Middle frontal gyrus (tissue), 1 donor: ENCODE measurements around the gene CHPT1.
"Not testable (repeated sequence)": the region's sequence is repeated elsewhere in the genome, so short reads cannot be mapped to it uniquely, and the experiment has no call there.

Source experiments
- DNase-seq: peaks from one replicate; pipeline ENCODE4 v3.0.0-alpha.2; 2015; ENCODE audit warnings: low spot score; ENCODE audit errors: extremely low spot score

Gene CHPT1

DNA sequence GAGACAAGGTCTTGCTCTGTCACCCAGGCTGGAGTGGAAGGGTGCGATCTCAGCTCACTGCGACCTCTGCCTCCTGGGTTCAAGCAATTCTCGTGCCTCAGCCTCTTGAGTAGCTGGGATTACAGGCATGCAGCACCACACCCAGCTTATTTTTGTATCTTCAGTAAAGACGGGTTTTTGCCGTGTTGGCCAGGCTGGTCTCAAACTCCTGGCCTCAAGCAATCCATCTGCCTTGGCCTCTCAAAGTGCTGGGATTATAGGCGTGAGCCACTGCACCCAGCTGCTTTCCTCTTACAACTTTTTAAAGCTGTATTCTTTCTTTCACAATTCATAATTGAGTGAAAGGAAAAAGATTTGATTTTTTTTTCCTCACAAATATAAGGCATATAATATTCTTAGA lies 15.8 kb upstream of the CHPT1 start:
- DNase-seq: not testable (repeated sequence)

DNA sequence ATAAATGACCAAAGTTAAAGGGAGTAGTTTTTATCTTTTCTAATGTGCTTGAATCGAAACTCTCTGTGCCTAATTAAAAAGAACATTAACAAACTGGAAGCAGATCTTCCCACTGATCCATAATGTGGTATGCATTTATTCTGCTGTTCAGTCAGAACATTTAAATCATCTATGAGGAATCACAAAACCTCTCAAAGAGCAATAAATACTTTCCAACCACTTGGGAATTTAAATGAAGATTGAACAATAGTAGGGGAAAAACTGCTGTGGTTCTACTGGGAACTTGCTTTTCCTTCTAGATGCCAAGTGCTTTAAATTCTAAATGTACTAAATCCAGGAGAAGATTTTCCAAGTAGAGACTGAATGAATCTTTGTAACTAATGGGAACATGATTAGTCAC lies 12.3 kb upstream of the CHPT1 start:
- DNase-seq: no peak

DNA sequence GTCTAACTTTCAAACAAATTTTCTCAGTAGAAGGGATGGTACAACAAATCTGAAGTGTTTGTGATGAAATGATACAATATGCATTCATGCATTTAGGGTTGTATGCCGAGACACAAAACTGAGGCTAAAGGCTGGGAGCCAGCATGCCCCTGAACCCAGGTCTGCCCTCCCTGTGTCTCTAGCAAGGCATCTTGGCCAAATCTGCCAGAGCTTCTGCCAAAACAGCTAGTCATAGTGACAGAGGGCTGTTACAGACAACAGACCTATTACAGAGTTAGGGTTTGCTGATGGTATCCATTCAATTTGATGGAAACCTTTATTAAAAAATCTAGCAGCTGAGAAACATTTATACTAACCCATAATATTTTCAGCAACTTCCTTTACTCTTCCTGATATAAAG lies 11.3 kb upstream of the CHPT1 start:
- no peak for DNase-seq

DNA sequence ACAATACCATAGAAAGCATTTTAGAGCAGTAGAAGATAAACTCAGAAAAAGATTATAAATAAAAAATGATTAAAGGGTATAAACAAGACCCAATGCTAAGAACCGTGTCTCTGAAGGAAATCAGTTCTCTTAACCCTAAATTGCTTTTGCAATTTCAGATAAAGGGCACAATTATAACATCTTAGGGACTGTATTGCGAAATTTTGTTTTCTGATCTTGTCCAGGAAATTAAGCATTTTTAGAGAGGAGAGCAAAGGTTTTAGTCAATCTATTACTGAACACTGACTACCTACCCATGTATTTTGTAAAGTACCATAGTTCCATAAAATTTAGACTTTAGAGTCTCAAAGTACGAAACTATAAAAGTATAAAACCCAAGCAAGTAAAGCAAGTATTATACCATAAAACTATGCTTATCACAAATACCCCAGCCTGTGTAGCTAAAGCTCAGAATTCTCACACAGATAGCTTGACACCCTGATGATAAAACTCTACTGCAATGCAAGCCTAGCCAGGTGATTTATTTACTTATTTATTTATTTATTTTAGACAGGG lies 6.8 kb upstream of the CHPT1 start:
- DNase-seq: no peak

DNA sequence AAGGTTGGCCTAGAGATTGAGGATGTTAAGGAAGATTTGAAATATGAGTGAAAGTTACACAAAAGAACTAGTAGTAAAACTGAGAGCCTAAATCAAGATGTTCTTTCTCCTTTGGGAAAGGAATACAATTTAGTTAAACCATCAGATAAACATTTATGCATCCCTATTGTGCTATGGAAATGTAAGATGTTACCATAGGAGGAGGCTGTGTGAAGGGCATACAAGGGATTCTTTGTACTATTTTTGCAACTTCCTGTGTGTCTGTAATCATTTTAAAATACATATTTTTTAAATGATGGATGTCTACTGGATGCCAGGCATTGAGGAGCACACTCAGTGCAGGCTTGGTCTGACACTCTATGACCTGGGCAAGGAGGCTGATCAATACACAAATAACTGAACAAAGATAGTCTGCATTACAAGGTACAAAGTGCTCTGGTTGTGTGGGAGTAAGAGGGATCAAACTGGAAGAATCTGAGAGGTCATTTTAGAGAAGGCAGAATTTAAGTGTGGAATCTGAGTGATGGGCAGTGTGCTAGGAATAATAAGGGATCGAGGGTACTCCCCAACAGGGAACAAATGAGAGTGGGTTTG lies 5.8 kb upstream of the CHPT1 start:
- no peak for DNase-seq

DNA sequence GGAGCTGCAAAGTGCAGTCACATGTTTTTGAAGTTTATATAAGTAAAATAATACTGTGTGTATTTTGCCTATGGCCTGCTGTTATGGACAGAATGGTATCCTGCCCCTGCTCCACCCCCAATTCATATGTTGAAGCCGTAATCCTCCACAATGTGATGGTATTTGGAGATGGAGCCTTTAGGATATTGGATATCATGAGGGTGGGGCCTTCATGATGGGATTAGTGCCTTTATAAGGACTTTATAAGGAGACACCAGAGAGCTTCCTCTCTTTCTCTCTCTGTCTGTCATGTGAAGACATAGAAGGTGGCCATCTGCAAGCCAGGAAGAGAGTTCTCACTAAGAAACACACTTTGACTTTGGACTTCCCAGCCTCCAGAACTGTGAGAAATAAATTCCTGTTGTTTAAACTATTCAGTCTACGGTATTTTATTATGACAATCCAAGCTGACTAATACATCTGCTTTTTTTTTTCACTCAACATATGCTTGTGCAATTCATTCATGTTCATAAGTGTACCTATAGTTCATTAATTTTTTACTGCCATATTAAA lies 3.1 kb upstream of the CHPT1 start:
- no peak for DNase-seq

DNA sequence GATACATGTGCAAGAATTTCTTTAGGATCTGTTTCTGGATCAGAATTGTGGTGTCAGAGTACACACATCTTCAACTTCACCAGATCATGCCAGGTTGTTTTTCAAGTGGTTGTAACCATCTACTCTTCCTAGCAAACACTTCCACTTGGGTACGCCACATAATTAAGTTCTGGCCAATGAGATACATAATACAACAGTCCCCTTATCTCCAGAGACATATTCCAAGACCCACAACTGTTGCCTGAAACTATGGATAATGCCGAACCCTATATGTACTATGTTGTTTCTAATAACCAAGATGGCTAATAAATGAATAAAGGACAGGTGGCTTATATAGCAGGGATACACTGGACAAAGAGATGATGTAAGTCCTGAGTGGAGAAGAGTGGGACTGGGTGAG lies 2.5 kb upstream of the CHPT1 start:
- no peak for DNase-seq

DNA sequence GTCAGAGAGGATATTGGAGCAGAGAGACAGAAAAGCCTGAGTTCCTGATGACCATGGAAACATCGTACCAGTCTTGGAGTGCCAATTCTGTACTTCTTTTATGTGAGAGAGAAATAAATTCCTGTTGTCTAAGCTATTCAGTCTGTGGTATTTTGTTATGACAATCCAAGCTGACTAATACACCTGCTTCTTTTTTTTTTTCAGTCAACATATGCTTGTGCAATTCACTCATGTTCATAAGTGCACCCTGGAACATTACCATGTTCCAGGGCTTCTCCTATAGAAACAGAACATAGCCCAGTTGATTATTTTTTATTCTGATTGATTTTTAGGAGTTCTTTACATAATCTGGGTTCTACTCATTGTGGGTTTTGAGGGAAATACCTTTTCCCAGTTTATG lies 1.7 kb upstream of the CHPT1 start:
- no peak for DNase-seq

DNA sequence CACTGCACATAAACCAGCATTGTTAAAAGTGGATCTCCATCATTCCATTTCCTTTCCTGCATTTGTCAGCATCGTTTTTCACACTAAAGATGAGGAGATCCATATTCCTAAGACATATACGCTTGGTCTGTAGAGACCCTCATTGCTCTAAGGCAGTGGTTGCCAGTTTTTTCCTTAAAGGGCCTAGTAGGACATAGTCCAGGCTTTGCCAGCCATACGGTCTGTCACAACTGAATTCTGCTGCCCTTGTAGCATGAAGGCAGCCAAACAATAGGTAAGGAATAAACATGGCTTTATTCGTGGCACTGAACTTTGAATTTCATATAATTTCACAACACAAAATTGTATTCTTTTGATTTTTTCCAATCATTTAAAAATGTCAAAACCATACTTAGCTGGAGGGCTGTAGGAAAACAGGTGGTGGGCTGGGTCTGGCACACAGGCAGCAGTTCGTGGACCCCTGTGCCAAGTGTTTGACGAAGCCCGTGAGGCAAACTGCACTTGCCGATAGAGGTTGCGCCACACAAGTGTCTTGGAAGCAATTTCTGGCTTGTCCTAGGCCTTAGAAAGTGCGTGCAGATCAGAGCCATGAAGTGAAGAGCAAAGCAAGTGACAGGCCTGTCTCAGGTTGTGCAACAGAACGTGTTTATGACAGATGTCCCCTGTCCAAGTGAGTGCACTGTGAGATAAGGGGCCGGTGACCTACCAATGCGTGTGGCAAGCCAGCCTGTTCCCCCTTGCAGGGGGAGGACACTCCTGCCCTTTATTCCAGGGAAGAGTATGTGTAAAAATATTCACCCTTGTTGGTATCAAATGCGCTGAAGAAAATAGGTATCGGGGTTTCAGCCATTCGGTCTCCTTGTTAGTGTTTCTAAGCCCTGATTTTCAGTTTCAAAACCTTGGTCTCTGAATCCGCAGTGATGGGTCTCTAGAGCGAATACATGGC lies 916 bp upstream of the CHPT1 start:
- DNase-seq: no peak

DNA sequence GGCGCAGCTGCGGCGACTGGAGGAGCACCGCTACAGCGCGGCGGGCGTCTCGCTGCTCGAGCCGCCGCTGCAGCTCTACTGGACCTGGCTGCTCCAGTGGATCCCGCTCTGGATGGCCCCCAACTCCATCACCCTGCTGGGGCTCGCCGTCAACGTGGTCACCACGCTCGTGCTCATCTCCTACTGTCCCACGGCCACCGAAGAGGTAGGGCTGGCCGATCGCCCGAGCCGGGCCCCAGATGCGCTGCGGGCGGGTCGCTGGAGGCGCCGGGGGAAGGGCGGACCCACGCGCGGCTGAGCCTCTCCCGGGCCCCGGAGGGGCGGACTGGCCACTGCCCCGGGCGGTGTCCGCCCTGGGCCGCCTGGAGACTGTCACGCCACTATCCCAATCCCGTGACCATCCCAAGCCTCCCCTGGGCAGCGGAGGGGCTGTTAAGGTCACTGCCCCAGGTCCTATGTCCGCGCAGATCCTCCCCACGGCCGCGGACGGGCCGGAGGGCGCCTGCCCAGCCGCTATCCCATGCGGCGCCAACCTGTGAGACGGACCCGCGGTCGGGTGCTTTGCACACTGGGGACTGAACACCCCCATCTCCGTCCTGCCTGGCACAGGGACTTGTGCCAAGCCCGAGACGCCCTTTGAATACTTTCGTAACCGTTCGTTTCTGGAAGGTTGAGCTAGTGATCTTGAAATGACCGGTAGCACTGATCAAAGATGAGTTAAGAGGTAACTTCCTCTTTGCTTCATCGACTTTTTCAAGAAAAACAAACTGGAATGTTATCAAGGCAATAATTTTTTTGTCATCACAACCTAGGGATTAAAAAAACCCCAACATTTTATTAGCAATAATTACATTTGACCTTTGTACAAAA lies 725 bp downstream of the CHPT1 start:
- no peak for DNase-seq

DNA sequence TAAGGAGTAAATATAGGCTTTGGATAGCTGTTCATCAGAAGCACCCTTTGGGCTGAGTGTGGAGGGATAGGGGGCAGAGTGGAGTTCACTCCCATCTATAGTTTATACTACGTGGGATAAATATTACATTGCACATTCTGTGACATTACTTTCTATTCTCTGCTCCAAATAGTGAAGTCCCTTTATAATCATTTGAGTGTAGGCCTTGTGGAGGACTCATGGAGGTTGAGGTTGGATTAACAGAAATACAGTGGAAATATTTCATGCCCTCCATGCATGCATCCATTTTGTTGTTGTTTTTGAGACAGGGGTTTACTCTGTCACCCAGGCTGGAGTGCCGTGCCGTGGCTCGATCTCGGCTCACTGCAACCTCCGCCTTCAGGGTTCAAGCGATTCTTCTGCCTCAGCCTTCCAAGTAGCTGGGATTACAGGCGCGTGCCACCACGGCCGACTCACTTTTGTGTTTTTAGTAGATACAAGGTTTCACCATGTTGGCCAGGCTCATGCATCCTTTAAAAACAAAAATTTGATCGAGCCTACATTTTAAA lies 1.4 kb downstream of the CHPT1 start:
- DNase-seq: no peak

DNA sequence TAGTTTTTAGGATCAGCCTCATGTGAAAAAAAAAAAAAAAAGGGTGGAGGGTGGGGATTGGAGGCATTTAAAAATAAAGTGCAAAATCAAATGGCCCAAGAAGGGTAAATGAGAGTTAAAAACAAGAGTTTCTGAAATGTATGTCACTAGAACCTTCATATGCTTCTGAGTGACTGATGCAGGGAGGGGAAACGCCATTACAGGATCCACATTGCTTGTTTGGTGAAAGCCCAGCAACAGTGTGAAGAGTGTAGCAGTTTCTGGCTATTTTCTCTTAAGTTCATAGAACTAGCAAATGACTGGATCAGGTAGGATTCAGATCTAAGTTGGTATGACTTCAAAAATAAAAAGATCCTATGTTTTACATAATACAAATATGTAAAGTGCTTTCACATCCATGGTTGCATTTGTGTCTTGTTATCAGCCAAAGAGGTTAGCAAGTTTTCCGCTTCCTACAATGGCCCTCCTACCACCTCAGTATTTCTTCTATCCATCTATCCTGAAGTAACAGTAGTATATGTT lies 2.9 kb downstream of the CHPT1 start:
- no peak for DNase-seq

DNA sequence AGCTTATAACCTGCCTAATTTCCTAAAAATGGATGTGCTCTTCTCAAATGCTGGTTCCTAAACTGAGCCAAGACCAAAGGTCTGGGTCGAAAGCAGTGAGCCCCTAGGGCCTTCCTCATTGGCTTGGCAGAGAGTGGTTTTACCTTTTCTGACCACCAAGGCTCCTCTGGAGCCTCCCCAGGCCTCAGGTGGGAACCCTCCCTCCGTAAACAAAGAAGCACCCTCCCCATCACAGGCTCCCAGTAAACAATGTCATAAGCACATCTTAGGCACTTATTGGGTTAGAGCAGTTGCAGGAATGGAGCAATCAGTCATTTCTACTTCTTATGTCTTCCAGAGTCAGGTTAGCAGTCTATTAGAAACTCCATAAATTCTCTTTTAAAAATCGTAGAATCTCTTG lies 6.0 kb downstream of the CHPT1 start:
- DNase-seq: no peak

DNA sequence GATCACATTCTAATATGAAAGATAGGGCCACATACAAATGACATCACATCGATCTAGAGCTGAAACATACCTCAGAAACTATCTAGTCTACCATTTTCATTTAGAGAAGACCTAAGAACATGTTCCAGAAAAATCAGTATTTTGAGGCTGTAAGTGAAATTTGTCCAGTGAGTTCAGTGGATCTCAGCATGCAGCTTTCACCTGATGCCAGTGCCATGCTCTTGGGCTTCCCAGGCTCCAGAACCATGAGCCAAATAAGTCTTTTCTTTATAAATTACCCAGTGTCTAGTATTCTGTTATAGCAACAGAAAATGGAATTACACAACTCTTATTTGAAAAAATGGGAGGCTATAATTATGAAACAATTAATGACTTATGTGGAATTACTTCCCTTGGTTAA lies 9.0 kb downstream of the CHPT1 start:
- no peak for DNase-seq

DNA sequence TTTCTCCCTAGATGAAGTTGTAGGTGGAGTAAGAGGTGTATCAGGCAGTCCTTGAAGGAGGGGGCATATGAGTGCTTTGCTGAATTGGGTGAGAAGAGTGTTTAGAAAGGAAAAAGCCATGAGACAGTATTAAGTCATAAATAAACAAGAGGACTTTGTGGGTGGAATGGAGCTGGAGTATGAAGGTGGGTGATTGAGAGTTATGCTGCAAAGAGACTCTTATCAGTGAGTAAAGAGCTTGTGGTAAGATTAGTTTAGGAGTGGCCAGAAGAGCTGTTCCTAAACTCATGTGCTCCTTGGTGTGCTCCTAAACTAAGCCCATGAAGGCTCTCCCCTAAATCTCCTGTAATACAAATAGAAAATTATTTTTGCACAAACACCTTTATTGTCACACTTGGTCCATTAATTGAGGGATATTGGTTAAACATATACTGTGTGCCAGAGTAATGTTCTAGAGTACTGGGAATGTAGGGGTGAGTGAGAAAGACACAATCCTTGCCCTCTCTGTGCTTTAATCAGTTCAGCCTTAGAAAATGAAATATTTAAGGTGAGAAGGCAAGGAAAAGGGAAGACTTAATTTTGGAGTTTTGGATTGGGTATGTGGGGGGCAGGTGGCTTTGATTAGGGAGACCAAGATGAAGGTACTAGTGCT lies 9.8 kb downstream of the CHPT1 start:
- DNase-seq: no peak

DNA sequence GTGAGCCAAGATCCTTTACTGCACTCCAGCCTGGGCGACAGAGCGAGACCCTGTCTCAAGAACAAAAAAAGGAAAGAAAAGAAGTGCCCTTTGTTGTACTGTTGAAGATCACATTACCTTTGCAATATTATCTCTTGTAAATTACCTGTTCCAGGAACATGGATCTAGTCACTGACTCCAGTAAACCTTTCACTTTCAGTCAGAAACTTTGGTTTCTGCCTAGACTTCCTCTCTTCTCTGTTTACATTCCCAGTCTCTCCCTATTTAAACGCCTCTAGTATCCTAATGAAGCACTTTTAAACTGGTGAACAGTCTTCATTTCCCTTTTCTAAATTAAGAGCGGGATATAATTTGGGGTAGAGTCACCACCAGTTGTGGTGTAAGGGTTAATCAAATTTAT lies 12.8 kb downstream of the CHPT1 start:
- DNase-seq: no peak

DNA sequence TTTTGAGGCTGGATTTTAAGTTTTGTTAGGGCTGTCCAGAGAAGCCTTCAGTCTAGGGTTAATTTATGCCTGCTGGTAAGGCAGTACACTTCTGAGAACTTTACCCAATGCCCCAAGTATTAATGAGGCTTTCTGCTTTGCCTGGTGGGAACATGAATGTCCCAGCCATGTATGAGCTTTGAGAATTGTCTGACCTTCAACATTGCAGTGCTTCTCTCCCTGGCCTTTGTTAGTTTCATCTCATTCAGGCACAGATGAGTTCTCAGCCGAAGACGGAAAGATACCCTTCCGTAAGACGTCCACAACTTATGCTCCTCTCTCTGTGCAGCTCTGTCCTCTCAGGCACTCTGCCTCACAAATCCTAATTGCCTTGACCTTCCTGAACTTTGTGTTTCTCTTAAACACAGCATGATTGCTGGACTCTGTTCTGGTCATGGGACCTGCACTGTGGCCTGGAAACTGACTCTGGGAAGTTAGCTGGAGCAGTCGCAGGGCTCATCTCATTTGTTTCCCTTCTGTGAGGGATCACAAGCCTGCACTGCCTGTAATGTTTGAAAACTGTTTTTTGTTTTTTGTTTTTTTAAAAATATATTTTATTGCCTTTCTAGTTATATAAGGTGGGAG lies 15.7 kb downstream of the CHPT1 start:
- no peak for DNase-seq

DNA sequence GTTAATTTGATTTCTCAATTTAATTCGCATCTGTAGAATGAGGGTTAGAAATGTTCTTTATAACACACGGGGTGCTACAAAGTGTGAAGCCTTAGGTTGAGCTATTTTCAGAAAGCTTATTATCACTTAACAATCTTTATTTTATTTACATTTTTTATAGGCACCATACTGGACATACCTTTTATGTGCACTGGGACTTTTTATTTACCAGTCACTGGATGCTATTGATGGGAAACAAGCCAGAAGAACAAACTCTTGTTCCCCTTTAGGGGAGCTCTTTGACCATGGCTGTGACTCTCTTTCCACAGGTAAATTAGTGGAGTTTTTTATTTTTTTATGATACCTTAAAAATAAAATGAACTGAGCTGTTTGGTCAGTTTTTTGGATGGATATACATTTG lies 16.5 kb downstream of the CHPT1 start:
- no peak for DNase-seq

DNA sequence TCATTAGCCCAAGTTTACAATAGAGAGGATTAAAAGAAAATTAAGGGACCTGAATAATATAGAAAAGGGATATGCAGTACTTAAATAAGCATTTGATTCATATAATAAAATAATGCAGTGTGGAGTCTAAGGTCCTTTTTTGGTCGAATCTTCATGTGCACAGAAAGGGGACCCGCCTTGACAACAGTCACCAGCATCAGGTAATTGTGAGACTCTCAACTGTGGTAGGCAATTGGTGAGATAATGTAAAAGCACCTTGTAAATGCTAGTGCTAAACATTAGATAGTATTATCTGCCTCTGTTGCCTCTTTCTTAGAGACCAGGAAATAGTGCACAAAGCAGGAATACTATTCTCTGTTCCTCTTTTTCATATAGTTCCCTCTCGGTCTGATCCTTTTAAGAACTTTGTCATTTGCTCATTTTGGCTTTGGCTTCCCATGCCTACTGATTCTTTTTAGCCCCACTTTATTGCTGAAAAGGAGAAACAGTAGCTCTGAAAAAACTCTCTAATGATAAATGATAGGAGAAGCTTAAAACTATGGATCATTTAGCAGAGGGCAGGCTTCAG lies 17.5 kb downstream of the CHPT1 start:
- no peak for DNase-seq

DNA sequence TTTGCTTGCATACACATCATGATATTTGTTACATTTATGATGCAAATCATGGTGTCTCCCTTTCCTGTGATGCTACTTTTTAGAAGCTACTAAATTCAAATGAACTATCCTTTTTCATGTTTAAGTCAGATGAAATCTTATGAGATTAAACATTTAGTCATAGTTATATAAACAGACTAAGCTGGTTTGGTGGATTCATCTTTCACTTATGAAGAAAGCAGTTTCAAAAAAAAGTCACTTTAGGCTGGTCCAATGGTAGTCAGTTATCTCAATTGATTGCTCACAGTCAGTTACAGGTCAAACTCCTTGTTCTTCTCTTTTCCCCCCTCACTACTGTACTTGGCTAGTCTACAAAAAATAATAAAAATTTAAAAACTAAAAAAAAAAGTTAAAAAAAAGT lies 22.1 kb downstream of the CHPT1 start:
- no peak for DNase-seq
